GM21825 (cell line): ENCODE measurements around the gene CRTAC1.

Experiments
- ATAC-seq: cut with Tn5 transposase; IDR thresholded peaks from one replicate; pipeline ENCODE4 v1.9.1; 2021; ENCODE audit warnings: mild to moderate bottlenecking, moderate library complexity; ENCODE audit not compliant: unreplicated experiment

Gene CRTAC1

DNA sequence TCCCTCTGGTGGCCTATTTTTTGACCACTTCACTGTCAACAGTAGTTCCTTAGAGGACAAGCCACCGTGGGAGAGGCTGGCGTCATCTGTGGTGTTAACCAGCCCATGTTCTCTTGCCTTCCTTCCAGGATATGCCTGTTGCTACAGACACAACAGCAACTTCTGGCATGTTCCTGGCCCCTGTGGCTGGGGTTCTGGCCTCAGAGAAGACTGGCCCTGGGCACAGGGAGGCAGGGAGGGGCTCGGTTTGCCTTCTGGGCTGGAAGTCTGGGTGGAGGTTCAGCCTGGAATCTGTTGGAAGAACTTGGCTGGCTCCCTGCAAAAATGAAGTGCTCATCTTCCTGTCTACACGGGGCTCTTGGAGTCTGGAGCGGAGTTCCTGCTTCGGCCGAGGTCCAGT, 155.0 kb downstream of the CRTAC1 start:
- no peak for ATAC-seq

DNA sequence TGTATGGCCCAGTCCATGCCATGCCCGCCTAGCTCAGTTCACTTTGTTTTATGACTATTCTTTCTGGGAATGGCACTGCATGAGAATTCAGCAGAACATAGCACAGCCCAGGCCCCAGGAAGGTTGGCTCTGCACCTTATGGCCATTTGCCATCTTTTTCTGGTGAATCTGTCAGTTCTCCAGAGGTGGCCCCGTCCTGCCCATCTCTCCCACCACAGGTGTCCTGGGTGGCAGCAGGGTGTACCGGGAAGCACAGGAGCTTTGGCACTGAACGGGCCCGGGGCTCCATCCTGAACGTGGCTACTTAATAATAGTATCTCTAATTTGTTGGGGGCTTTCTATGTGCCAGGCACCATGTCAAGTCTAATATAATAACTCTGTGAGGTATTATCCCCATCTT, 156.1 kb downstream of the CRTAC1 start:
- no peak for ATAC-seq

GRCh38 chr10:97873569-97873968, 156.9 kb downstream of the CRTAC1 start:
- no peak for ATAC-seq

DNA sequence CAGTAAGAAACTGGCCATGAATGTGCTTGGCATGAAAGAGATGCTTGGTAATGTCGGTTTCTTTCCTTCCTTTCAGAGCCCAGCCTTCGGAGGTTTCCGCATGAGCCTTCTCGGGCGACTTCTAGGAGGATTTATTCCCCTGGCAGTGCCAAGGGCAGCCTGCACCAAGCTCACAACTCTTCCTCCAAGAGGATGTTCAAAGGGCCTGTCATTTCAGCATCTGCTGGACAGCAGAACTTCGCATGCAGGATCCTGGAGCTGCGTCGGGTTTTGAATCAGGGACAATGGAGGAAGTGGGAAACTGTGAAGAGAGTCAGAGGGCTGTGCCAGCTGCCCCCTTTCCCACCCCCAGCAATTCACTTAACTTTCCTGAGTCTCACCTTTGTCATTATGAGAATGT, 159.4 kb downstream of the CRTAC1 start:
- no peak for ATAC-seq

- peak; percentile 94 for ATAC-seq
Observed at GRCh38 chr10:97869091-97870042, 161.1 kb downstream of the CRTAC1 start.

DNA sequence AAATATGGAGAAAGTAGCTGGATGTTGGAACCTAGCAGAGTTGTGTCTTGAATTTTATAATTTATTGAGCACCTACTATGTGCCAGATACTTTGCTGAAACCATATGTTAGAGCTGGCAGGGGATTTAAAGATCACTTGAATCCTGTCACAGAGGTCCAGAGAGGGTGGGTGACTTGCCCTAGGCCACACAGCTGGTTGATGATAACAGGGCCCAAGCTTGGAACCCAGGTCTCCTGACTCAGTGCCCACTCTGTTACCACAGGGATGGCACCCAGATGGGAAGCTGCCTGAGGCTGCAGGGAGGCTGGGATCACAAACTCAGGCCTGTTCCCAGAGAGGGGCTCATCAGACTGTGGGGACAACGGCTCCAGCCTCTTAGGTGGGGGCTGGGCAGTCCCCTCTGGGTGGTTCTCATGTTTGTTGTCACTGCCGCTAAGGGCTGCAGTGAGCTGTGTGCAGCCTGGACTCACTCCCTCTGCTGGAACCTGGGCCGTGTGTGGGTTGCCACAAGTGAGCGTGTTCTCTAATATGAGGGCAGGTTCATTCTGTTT, 162.2 kb downstream of the CRTAC1 start:
- no peak for ATAC-seq

DNA sequence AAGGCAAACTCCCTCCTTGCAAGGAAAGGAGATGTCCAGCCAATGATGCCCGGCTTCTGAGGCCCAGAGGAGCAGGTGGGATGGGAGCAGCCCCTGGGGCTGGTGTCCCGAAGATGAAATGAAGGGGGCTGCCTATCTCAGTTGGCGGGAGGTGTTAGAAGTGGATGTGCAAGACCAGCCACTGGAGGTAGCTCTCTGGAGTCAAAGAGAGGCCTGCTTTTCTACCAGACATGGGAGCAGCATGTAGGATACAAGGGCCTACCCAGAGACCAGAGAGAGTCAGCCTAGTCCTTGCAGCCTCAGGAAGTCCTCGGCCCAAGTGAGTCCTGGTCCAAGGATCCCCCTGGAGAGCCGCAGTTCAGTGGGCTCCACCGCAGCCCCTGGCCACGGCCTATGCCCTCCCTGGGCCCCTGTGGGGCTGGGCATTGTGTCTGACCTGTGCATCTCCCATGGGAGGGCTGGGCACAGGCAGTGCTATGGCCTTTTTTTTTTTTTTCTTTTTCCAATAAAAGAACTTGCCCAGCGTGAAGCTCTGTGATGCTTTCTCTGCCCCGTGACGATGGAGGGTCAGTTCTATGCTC, 163.1 kb downstream of the CRTAC1 start:
- ATAC-seq: no peak

DNA sequence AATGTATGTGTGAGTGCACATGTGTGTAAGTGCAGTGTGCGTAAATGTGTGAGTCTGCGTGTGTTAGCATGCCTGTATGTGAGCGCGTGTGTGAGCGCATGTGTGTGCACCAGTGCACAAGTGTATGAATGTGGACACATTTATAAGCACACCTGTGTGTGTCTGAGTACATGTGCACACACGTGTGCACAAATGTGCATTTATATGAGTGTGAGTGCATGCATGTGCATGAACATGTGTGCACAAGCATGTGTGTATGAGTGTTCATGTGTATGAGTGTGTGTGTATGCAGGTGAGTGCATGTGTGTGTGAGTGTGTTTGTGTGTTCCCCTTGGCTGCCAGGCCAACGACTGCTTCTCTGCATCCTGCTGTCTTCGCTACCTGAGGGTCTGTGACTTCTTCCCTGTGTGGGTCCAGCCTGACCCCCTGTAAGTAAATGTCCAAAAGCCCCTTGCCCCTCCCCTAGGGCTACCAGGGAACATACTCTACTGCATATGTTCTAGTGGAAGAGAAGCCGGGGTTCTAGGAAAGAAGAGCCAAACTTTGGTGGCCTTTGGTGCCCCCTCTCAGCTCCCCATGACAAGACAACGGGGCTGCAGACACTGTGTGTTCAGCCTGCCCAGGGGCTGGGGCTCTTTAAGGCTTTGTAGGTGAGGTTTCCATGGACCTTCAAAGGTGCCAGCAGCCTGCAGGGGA, 163.7 kb downstream of the CRTAC1 start:
- ATAC-seq: no peak

DNA sequence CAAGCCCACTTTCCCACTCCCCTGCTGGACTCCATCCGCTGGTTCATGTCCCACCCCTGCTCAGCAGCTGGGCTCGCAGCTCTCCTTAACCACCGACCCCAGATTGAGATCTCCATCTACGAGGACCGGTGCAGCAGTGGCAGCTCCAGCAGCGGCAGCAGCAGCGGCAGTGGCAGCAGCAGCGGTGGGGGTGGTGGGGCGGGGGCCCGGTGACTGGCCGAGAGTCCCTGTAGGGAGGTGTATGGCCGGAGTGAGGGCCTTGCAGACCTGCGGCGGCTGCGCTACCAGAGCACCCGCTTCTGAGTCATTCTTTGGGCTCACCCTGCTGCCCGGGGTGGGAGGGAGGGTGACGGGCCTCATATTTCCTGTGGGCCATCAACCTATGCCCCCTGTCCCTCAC, 164.9 kb downstream of the CRTAC1 start:
- no peak for ATAC-seq

DNA sequence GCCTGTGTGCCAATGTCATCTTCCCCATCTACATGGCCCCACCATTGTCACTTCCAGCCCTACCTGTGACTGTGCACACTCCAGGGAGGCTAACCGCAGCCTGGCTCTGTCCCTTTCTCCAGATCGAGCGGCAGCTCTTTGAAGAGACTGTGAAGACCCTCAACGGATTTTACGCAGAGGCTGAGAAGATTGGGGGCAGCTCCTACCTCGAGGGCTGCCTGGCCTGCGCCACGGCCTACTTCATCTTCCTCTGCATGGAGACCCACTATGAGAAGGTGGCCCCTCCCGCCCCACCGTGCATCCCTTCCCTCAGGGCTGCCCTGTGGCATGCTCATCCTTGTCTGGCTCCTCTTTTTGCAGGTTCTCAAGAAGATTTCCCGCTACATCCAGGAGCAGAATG, 166.6 kb downstream of the CRTAC1 start:
- ATAC-seq: no peak

GRCh38 chr10:97861924-97862323, 168.5 kb downstream of the CRTAC1 start:
- ATAC-seq: no peak

- ATAC-seq: no peak
Observed at GRCh38 chr10:97861097-97861750, 169.2 kb downstream of the CRTAC1 start.

DNA sequence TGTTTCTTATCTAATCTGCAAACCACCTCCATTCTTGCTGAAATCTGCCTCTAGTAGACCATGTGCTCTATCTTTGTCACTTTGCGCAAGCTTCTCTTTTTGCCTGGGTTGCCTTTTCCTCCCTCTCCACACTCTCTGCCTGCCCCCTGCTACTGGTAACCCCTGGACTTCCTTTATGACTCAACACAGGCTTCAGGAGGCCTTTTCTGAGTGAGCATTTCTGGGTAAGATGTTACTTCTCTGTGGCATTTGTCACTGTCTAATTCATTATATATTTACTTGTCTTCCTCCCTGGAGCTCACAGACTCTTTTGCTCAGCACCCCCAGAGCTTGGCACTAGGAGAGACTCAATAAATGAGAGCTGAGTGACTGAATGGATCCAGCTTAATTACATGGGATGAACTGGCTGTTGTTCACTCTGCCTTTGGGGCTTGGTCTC, 172.4 kb downstream of the CRTAC1 start:
- ATAC-seq: no peak

- ATAC-seq: no peak
Observed at GRCh38 chr10:97854743-97855142, 175.7 kb downstream of the CRTAC1 start.

- no peak for ATAC-seq
Observed at GRCh38 chr10:97852840-97853405, 177.5 kb downstream of the CRTAC1 start.

DNA sequence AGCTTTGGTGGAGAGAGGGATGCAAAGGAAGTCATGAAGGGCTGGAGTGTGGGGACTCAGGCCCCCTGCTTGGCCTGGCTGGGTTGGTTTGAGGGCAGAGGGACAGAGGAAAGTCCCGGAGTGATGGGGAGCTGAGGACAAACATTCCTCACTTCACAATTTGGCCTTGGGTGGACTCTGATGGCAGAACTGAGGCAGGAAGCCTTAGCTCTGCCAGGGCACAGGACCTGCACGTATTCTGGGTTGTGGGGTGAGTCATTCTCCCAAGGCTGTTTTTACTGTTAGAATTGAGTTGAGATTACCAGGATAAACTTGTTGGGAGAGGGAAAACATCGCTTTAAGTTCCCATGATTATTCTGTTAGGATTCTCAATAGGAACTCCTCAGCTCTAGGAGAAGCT, 178.1 kb downstream of the CRTAC1 start:
- no peak for ATAC-seq

- no peak for ATAC-seq
Observed at GRCh38 chr10:97851341-97852001, 178.9 kb downstream of the CRTAC1 start.

GRCh38 chr10:97850446-97850845, 180.0 kb downstream of the CRTAC1 start:
- ATAC-seq: no peak

DNA sequence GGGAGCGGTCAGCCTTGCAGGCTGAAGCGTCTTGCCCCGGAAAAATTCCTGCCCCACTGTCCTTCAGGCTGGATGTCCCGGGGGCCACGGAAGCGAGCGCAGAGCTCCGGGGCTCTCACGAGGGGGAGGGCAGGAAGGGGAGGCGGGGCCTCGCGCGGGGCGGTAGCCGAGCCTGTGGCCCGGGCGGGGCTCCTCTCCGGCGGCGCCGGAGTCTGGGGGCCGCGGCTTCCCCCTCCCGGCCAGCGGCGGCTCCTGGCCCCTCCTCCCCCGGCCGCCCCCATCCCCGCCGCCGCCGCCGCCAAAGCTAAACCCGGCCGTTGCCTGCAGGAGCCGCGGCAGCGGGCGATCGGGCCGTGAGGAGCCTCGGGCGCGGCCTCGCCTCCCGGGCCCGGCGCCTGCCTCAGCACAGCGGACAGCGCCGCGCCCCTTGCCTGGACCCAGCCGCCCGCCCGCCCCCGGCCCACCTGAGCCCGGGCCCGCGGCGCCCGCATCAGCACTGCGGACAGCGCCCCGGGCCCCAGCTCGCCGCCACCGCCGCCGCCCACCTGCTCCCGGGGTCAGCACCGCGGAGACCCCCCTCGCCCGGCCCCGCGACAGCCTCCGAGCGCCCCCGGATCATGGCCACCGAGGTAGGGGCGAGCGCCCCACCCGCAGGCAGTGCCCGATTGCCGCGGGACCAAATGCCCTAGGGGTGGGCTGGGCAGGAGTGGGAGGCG, 180.6 kb downstream of the CRTAC1 start, which contains the start of gene GOLGA7B:
Gene GOLGA7B (plus strand): TSS at position 157 of the 716 bp plus-strand sequence. CDS start 461 bp downstream, at position 618.
- peak; percentile 58 for ATAC-seq
